ENCODE data around the gene RSAD1.

Gene RSAD1

GRCh38 chr17:50479522-50480141, 972 bp downstream of the RSAD1 start:
- Histone ChIP-seq H3K36me3 (ENCODE audit: control insufficient read depth in 2 of 2, insufficient read depth in 2 of 2, low read length in 2 of 2) (peaks cover 16 to 17% of the 10 kb centered on the region in 2 donors), H3K27ac (ENCODE audit: low read depth in 2 of 2, low read length in 2 of 2) (peak overlapping the region; percentile 85 to 86), H3K27me3 (ENCODE audit: control insufficient read depth in 2 of 2, insufficient read depth in 2 of 2, low read length in 2 of 2) (no peaks in the 10 kb centered on the region), H3K4me1 (ENCODE audit: control insufficient read depth in 2 of 2, insufficient read depth in 2 of 2, low read length in 2 of 2) (peaks cover 23 to 30% of the 10 kb centered on the region in 2 donors), H3K4me3 (ENCODE audit: low read length in 2 of 2) (peak overlapping the region; percentile 81 to 86), H3K9ac (ENCODE audit: low read depth in 1 of 2, low read length in 2 of 2) (peak overlapping the region; percentile 79 to 83), H3K9me3 (ENCODE audit: control insufficient read depth in 2 of 2, low read length in 2 of 2) (no peaks in the 10 kb centered on the region)

- no peak overlapping the region for H3K27ac ChIP-seq (ENCODE audit: low read depth in 2 of 2, low read length in 2 of 2)
- H3K9ac ChIP-seq (ENCODE audit: low read depth in 1 of 2, low read length in 2 of 2), result peak overlapping the region; percentile 14 to 83
- peaks cover 23 to 30% of the 10 kb centered on the region in 2 donors for H3K4me1 ChIP-seq (ENCODE audit: control insufficient read depth in 2 of 2, insufficient read depth in 2 of 2, low read length in 2 of 2)
- H3K36me3 ChIP-seq (ENCODE audit: control insufficient read depth in 2 of 2, insufficient read depth in 2 of 2, low read length in 2 of 2), result peaks cover 21 to 22% of the 10 kb centered on the region in 2 donors
- H3K9me3 ChIP-seq (ENCODE audit: control insufficient read depth in 2 of 2, low read length in 2 of 2), result no peaks in the 10 kb centered on the region
- no peak overlapping the region for H3K4me3 ChIP-seq (ENCODE audit: low read length in 2 of 2)
- H3K27me3 ChIP-seq (ENCODE audit: control insufficient read depth in 2 of 2, insufficient read depth in 2 of 2, low read length in 2 of 2), result no peaks in the 10 kb centered on the region
These were observed 1.6 kb downstream of the RSAD1 start for GRCh38 chr17:50480142-50480764.

GRCh38 chr17:50480854-50481490, 2.3 kb downstream of the RSAD1 start:
- H3K9me3 ChIP-seq (ENCODE audit: control insufficient read depth in 2 of 2, low read length in 2 of 2), result no peaks in the 10 kb centered on the region
- peaks cover 23 to 25% of the 10 kb centered on the region in 2 donors for H3K4me1 ChIP-seq (ENCODE audit: control insufficient read depth in 2 of 2, insufficient read depth in 2 of 2, low read length in 2 of 2)
- H3K4me3 ChIP-seq (ENCODE audit: low read length in 2 of 2), result no peak overlapping the region
- H3K27me3 ChIP-seq (ENCODE audit: control insufficient read depth in 2 of 2, insufficient read depth in 2 of 2, low read length in 2 of 2), result no peaks in the 10 kb centered on the region
- H3K36me3 ChIP-seq (ENCODE audit: control insufficient read depth in 2 of 2, insufficient read depth in 2 of 2, low read length in 2 of 2), result peaks cover 27 to 28% of the 10 kb centered on the region in 2 donors
- no peak overlapping the region for H3K27ac ChIP-seq (ENCODE audit: low read depth in 2 of 2, low read length in 2 of 2)
- no peak overlapping the region for H3K9ac ChIP-seq (ENCODE audit: low read depth in 1 of 2, low read length in 2 of 2)

DNA sequence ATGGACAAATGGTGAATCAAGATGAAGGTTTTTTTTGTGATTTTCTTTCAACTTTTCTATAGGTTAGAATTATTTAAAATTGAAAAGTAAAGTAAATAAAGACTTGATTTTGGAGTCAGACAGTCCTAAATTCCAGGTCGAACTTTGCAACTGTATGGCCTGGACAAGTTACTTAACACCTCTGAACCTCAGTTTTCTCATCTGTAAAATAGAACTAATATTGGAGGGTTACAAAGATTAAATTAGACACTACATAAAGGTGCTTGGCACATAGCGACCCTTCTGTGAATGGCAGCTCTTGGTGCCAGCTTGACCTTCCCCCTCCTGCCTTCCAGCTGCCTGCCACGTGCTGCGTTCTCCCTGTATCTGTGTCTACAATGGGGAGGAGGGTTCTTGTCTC, 3.0 kb downstream of the RSAD1 start:
- Histone ChIP-seq H3K27me3 (ENCODE audit: control insufficient read depth in 2 of 2, insufficient read depth in 2 of 2, low read length in 2 of 2) (no peaks in the 10 kb centered on the region), H3K27ac (ENCODE audit: low read depth in 2 of 2, low read length in 2 of 2) (peak overlapping the region in 1 of 2 donors; percentile 6), H3K4me3 (ENCODE audit: low read length in 2 of 2) (no peak overlapping the region), H3K9me3 (ENCODE audit: control insufficient read depth in 2 of 2, low read length in 2 of 2) (no peaks in the 10 kb centered on the region), H3K9ac (ENCODE audit: low read depth in 1 of 2, low read length in 2 of 2) (no peak overlapping the region), H3K4me1 (ENCODE audit: control insufficient read depth in 2 of 2, insufficient read depth in 2 of 2, low read length in 2 of 2) (peaks cover 20 to 21% of the 10 kb centered on the region in 2 donors), H3K36me3 (ENCODE audit: control insufficient read depth in 2 of 2, insufficient read depth in 2 of 2, low read length in 2 of 2) (peaks cover 27 to 28% of the 10 kb centered on the region in 2 donors)

DNA sequence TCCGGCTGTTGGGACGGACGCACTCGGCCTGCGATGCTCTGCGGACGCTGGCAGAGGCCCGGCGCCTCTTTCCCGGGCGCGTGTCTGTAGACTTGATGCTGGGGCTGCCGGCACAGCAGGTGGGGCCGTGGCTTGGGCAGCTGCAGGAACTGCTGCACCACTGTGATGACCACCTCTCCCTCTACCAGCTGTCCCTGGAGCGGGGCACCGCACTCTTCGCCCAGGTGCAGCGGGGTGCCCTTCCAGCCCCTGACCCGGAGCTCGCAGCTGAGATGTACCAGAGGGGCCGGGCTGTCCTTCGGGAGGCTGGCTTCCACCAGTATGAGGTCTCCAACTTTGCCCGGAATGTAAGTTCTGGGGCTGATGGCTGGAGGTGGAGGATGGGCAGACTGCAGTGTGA, 3.5 kb downstream of the RSAD1 start:
- peaks cover 27 to 29% of the 10 kb centered on the region in 2 donors for H3K36me3 ChIP-seq (ENCODE audit: control insufficient read depth in 2 of 2, insufficient read depth in 2 of 2, low read length in 2 of 2)
- H3K27ac ChIP-seq (ENCODE audit: low read depth in 2 of 2, low read length in 2 of 2), result peak overlapping the region in 1 of 2 donors; percentile 6
- no peak overlapping the region for H3K4me3 ChIP-seq (ENCODE audit: low read length in 2 of 2)
- H3K27me3 ChIP-seq (ENCODE audit: control insufficient read depth in 2 of 2, insufficient read depth in 2 of 2, low read length in 2 of 2), result no peaks in the 10 kb centered on the region
- H3K9me3 ChIP-seq (ENCODE audit: control insufficient read depth in 2 of 2, low read length in 2 of 2), result no peaks in the 10 kb centered on the region
- no peak overlapping the region for H3K9ac ChIP-seq (ENCODE audit: low read depth in 1 of 2, low read length in 2 of 2)
- H3K4me1 ChIP-seq (ENCODE audit: control insufficient read depth in 2 of 2, insufficient read depth in 2 of 2, low read length in 2 of 2), result peaks cover 18 to 19% of the 10 kb centered on the region in 2 donors

DNA sequence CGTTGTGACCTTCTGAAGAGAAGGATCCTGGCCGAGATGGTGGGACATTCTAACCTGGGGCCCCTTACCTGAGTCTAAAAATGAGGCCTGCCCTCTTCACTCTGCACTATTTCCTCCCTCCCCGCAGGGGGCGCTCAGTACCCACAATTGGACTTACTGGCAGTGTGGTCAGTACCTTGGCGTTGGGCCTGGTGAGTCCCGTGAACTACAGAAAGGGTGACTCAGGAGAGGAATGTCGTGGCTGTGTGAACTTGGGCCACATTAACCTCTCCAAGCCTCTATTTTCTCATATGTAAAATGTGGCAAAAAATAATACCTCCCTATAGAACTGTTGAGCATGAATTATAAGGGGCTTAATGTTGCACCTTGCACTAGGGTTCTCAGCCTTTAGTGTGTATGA, 3.9 kb downstream of the RSAD1 start:
- Histone ChIP-seq H3K4me1 (ENCODE audit: control insufficient read depth in 2 of 2, insufficient read depth in 2 of 2, low read length in 2 of 2) (peaks cover 18 to 19% of the 10 kb centered on the region in 2 donors), H3K9ac (ENCODE audit: low read depth in 1 of 2, low read length in 2 of 2) (peak overlapping the region in 1 of 2 donors; percentile 20), H3K9me3 (ENCODE audit: control insufficient read depth in 2 of 2, low read length in 2 of 2) (no peaks in the 10 kb centered on the region), H3K27me3 (ENCODE audit: control insufficient read depth in 2 of 2, insufficient read depth in 2 of 2, low read length in 2 of 2) (no peaks in the 10 kb centered on the region), H3K36me3 (ENCODE audit: control insufficient read depth in 2 of 2, insufficient read depth in 2 of 2, low read length in 2 of 2) (peaks cover 27 to 33% of the 10 kb centered on the region in 2 donors), H3K4me3 (ENCODE audit: low read length in 2 of 2) (no peak overlapping the region), H3K27ac (ENCODE audit: low read depth in 2 of 2, low read length in 2 of 2) (peak overlapping the region; percentile 52 to 71)

GRCh38 chr17:50483266-50483665, 4.6 kb downstream of the RSAD1 start:
- H3K27me3 ChIP-seq (ENCODE audit: control insufficient read depth in 2 of 2, insufficient read depth in 2 of 2, low read length in 2 of 2), result no peaks in the 10 kb centered on the region
- H3K9ac ChIP-seq (ENCODE audit: low read depth in 1 of 2, low read length in 2 of 2), result no peak overlapping the region
- H3K4me3 ChIP-seq (ENCODE audit: low read length in 2 of 2), result no peak overlapping the region
- peaks cover 27 to 33% of the 10 kb centered on the region in 2 donors for H3K36me3 ChIP-seq (ENCODE audit: control insufficient read depth in 2 of 2, insufficient read depth in 2 of 2, low read length in 2 of 2)
- peaks cover 13 to 15% of the 10 kb centered on the region in 2 donors for H3K4me1 ChIP-seq (ENCODE audit: control insufficient read depth in 2 of 2, insufficient read depth in 2 of 2, low read length in 2 of 2)
- no peaks in the 10 kb centered on the region for H3K9me3 ChIP-seq (ENCODE audit: control insufficient read depth in 2 of 2, low read length in 2 of 2)
- H3K27ac ChIP-seq (ENCODE audit: low read depth in 2 of 2, low read length in 2 of 2), result no peak overlapping the region

GRCh38 chr17:50484386-50485155, 5.9 kb downstream of the RSAD1 start:
- Histone ChIP-seq H3K36me3 (ENCODE audit: control insufficient read depth in 2 of 2, insufficient read depth in 2 of 2, low read length in 2 of 2) (peaks cover 27 to 33% of the 10 kb centered on the region in 2 donors), H3K4me3 (ENCODE audit: low read length in 2 of 2) (no peak overlapping the region), H3K9me3 (ENCODE audit: control insufficient read depth in 2 of 2, low read length in 2 of 2) (no peaks in the 10 kb centered on the region), H3K27ac (ENCODE audit: low read depth in 2 of 2, low read length in 2 of 2) (no peak overlapping the region), H3K4me1 (ENCODE audit: control insufficient read depth in 2 of 2, insufficient read depth in 2 of 2, low read length in 2 of 2) (peaks cover 10 to 12% of the 10 kb centered on the region in 2 donors), H3K27me3 (ENCODE audit: control insufficient read depth in 2 of 2, insufficient read depth in 2 of 2, low read length in 2 of 2) (no peaks in the 10 kb centered on the region), H3K9ac (ENCODE audit: low read depth in 1 of 2, low read length in 2 of 2) (no peak overlapping the region)

DNA sequence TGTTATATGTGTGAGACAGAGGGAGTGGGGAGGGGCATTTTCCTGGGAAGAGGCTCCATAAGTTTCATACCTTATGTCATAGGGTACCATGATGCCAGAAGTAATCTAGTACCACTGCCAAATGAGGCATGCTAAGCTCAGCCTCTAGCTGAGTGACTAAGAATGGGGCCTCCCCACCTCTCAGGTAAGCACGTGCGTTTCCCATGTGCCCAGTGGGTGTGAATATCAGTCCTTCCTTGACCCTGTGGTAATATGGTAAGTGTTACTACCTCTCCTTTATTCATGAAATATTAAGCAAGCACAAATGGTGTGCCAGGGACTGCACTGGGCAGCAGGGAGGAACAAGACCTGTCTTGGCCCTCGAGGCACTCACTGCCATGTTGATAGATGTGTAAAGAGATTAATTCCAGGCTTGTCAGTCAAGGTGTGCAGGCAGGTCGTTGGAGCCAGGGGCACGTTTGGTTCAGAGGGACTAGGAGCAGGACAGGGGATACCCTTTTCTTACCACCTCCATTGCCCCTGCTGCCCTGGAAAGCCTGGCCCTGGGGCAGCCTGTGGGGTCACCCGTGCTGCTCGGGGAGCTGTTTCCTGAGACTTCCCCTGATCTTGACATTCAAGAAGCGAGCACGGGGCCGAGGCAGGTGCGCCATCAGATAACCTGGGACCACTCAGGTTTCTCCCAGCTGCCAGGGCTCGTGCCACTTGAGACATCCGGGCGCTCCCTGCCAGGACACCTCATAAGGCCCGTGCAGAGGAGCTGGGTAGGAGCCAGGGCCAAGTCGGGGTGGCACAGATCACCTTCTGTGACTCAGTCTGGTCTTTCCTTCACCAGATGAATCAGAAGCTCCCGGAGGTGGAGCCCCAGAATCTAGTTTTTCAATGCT, 8.8 kb downstream of the RSAD1 start:
- peaks cover 23 to 33% of the 10 kb centered on the region in 2 donors for H3K36me3 ChIP-seq (ENCODE audit: control insufficient read depth in 2 of 2, insufficient read depth in 2 of 2, low read length in 2 of 2)
- no peaks in the 10 kb centered on the region for H3K9me3 ChIP-seq (ENCODE audit: control insufficient read depth in 2 of 2, low read length in 2 of 2)

More for the DNA sequence above, 8.8 kb downstream of the RSAD1 start:
- Histone ChIP-seq H3K4me3 (ENCODE audit: low read length in 2 of 2) (no peak overlapping the region), H3K4me1 (ENCODE audit: control insufficient read depth in 2 of 2, insufficient read depth in 2 of 2, low read length in 2 of 2) (peaks cover 4 to 5% of the 10 kb centered on the region in 2 donors), H3K27ac (ENCODE audit: low read depth in 2 of 2, low read length in 2 of 2) (no peak overlapping the region), H3K27me3 (ENCODE audit: control insufficient read depth in 2 of 2, insufficient read depth in 2 of 2, low read length in 2 of 2) (no peaks in the 10 kb centered on the region), H3K9ac (ENCODE audit: low read depth in 1 of 2, low read length in 2 of 2) (no peak overlapping the region)
